OCI-LY7 (cell line): Measurements from ENCODE around the gene TLE6. TPM values are rescaled to one million over a fixed set of nuclear protein-coding genes. Genes with fewer than 3 reads are reported as not detected.

Experiments used
- BruUV-seq: library from RNA; stranded (reverse); fragments of 400-500 nt; replicated peaks from 2 replicates; lab custom pipeline; 2021; lab: Mats Ljungman, UMichigan
- CTCF ChIA-PET: fragments of 300-600 bp; sonication (Branson Sonifier 250); formaldehyde crosslinking; loops from one replicate; lab custom pipeline; 2022; ENCODE audit warnings: antibody characterized with exemption; ENCODE audit not compliant: unreplicated experiment; lab: Charles Lee
- POLR2A ChIA-PET: fragments of 300-600 bp; sonication (Branson Sonifier 250); formaldehyde crosslinking; loops from one replicate; lab custom pipeline; 2022; ENCODE audit warnings: antibody characterized with exemption; lab: Charles Lee
- DNase-seq: peaks from one replicate; pipeline ENCODE4 v3.0.0-alpha.2; 2015; ENCODE audit warnings: low spot score
- H2AFZ ChIP-seq: fragments of 200-600 bp; sonication (generic), shearing (Covaris generic); 2 replicates; pipeline ENCODE4 v1.6.1; 2014; ENCODE audit warnings: mild to moderate bottlenecking, antibody characterized with exemption, low read length, moderate library complexity
- H3K27ac ChIP-seq: fragments of 200-600 bp; sonication (generic); 2 replicates; pipeline ENCODE4 v1.5.1; 2014; ENCODE audit warnings: mixed run types, low read depth, mild to moderate bottlenecking, moderate library complexity, low read length, inconsistent platforms; ENCODE audit not compliant: poor library complexity, severe bottlenecking
- H3K36me3 ChIP-seq: fragments of 200-600 bp; sonication (generic); 2 replicates; pipeline ENCODE4 v1.6.1; 2014; ENCODE audit warnings: mild to moderate bottlenecking, antibody characterized with exemption, low read length, moderate library complexity, mixed read lengths; ENCODE audit not compliant: insufficient read depth
- H3K4me1 ChIP-seq: fragments of 200-600 bp; sonication (generic); 2 replicates; pipeline ENCODE4 v1.5.1; 2014; ENCODE audit warnings: mild to moderate bottlenecking, low read length; ENCODE audit not compliant: insufficient read depth, poor library complexity, severe bottlenecking
- H3K4me2 ChIP-seq: fragments of 200-600 bp; sonication (generic); 2 replicates; pipeline ENCODE4 v1.6.1; 2014; ENCODE audit warnings: mild to moderate bottlenecking, low read length
- H3K4me3 ChIP-seq: fragments of 200-600 bp; sonication (generic); 2 replicates; pipeline ENCODE4 v1.5.1; 2014; ENCODE audit warnings: mild to moderate bottlenecking, low read depth, low read length; ENCODE audit not compliant: poor library complexity, severe bottlenecking
- H3K79me2 ChIP-seq: fragments of 200-600 bp; sonication (generic); 2 replicates; pipeline ENCODE4 v1.6.1; 2016; ENCODE audit warnings: low read depth, mild to moderate bottlenecking, low read length, moderate library complexity, mixed read lengths; ENCODE audit not compliant: insufficient read depth
- H3K9me2 ChIP-seq: fragments of 200-600 bp; sonication (generic); 2 replicates; pipeline ENCODE4 v1.6.1; 2016; ENCODE audit warnings: mild to moderate bottlenecking, low read length, mixed read lengths; ENCODE audit not compliant: insufficient read depth
- H3K9me3 ChIP-seq: fragments of 200-600 bp; sonication (generic); 2 replicates; pipeline ENCODE4 v1.6.1; 2014; ENCODE audit warnings: mild to moderate bottlenecking, mixed run types, low read length, mixed read lengths
- H4K20me1 ChIP-seq: fragments of 200-600 bp; sonication (generic); 2 replicates; pipeline ENCODE4 v1.6.1; 2014; ENCODE audit warnings: mild to moderate bottlenecking, antibody characterized with exemption, low read length, moderate library complexity, mixed read lengths; ENCODE audit not compliant: insufficient read depth
- CTCF ChIP-seq: fragments of 200-600 bp; sonication (generic); conservative IDR thresholded peaks from 2 replicates; pipeline ENCODE4 v1.5.1; 2014; ENCODE audit warnings: mild to moderate bottlenecking, antibody characterized with exemption, low read length, moderate library complexity, mixed read lengths
- EZH2phosphoT487 ChIP-seq: fragments of 200-600 bp; sonication (generic); IDR thresholded peaks from 2 replicates; pipeline ENCODE4 v1.6.1; 2018; ENCODE audit warnings: low read depth, borderline replicate concordance, mild to moderate bottlenecking, mixed run types, antibody characterized with exemption, low read length, moderate library complexity, mixed read lengths
- intact Hi-C: fragments of 100-400 bp; cut with micrococcal nuclease; formaldehyde crosslinking; loops from one replicate; pipeline ENCODE4 v1.10.0; 2022; ENCODE audit not compliant: unreplicated experiment
- total RNA-seq, 2 experiments: library from RNA; depleted of rRNA in 1 of 2; stranded (reverse); fragments of >200 nt in 1 of 2; shearing (Covaris generic) in 1 of 2; gene quantifications; 2 replicates each; pipeline ENCODE4 v1.2.3, GENCODE V29; 2014 to 2022

TLE6 gene
- total RNA-seq, 2 experiments from 2014 or later: 15.9 to 21.5 TPM

- no peaks in the 10 kb centered on the region for H3K9me3 ChIP-seq
- CTCF ChIA-PET: interaction anchor here (0.9 to 1.5 kb wide), 3 partner anchors 63 to 175 kb away, joined by 3 to 4 read pairs (median 3); no protein-coding TSS in a partner anchor
- H4K20me1 ChIP-seq: no peaks in the 10 kb centered on the region
- H3K4me1 ChIP-seq: peaks cover 23% of the 10 kb centered on the region
- POLR2A ChIA-PET: interaction anchor here (0.9 to 2.1 kb wide), 6 partner anchors 15 to 179 kb away, joined by 3 to 8 read pairs (median 4); partner anchors contain the start of gene ZNF57
- H3K27ac ChIP-seq: peak overlapping the region; percentile 71
- H3K36me3 ChIP-seq: no peaks in the 10 kb centered on the region
- peak; percentile 59 for DNase-seq
- H2AFZ ChIP-seq: peak overlapping the region; percentile 56; the same call in 1 of the 2 replicates
- intact Hi-C loops: loop anchor here (2.0 to 5.0 kb wide), 2 partner anchors 177 to 213 kb away; no protein-coding TSS in a partner anchor
- TF ChIP-seq CTCF (no peak), EZH2phosphoT487 (no peak)
- peak overlapping the region; percentile 96 for H3K4me3 ChIP-seq
- peak overlapping the region; percentile 85 for H3K4me2 ChIP-seq
- BruUV-seq: no TSS peak
- H3K9me2 ChIP-seq: no peaks in the 10 kb centered on the region
- H3K79me2 ChIP-seq: peaks cover 16% of the 10 kb centered on the region; the same call in 1 of the 2 replicates
Observed at GRCh38 chr19:2949939-2950285, 27.5 kb upstream of the TLE6 start.

GRCh38 chr19:2950286-2951124, 26.9 kb upstream of the TLE6 start:
- Histone ChIP-seq H3K4me1 (peaks cover 19% of the 10 kb centered on the region), H3K79me2 (peaks cover 16% of the 10 kb centered on the region; the same call in 1 of the 2 replicates), H2AFZ (peak overlapping the region; percentile 57), H3K4me3 (peak overlapping the region; percentile 96), H3K36me3 (no peaks in the 10 kb centered on the region), H3K9me3 (no peaks in the 10 kb centered on the region), H3K9me2 (no peaks in the 10 kb centered on the region), H3K27ac (peak overlapping the region; percentile 71), H4K20me1 (no peaks in the 10 kb centered on the region), H3K4me2 (peak overlapping the region; percentile 85)
- DNase-seq: peak; percentile 100
- no TSS peak for BruUV-seq
- POLR2A ChIA-PET: interaction anchor here (0.6 to 2.1 kb wide), 10 partner anchors 16 to 270 kb away, joined by 3 to 8 read pairs (median 4); partner anchors contain the start of gene ZNF57
- TF ChIP-seq CTCF (no peak), EZH2phosphoT487 (no peak)
- CTCF ChIA-PET: interaction anchor here (0.6 to 1.5 kb wide), 6 partner anchors 11 to 175 kb away, joined by 3 to 4 read pairs (median 3); partner anchors contain the start of gene TLE6
- intact Hi-C loops: loop anchor here (2.0 to 5.0 kb wide), 2 partner anchors 177 to 212 kb away; no protein-coding TSS in a partner anchor
